Measurements from ENCODE around the gene TARM1. TPM values are rescaled to one million over a fixed set of nuclear protein-coding genes. Genes with fewer than 3 reads are reported as not detected.

Gene TARM1
- total RNA-seq, 4 donors from 2014 or later: not detected

DNA sequence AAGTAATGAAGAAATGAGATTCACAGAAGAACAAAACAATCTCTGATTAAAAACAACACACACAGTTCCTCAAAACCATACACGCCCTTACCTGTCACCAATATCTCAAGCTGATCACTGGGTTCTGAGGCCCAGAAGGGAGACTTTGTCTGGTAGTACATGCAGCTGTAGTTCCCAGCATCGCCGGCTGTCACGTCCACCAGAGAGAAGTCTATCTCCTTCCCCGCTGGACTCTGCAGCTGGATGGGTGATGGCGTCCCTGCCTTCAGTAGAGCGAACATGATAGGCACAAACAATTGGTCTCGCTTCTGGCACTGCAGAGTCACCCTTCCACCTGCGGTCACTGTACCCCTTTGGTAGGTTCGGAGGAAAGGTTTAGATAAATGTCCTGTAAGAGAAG, 7.3 kb downstream of the TARM1 start:
- TF ChIP-seq, protein P1, sequence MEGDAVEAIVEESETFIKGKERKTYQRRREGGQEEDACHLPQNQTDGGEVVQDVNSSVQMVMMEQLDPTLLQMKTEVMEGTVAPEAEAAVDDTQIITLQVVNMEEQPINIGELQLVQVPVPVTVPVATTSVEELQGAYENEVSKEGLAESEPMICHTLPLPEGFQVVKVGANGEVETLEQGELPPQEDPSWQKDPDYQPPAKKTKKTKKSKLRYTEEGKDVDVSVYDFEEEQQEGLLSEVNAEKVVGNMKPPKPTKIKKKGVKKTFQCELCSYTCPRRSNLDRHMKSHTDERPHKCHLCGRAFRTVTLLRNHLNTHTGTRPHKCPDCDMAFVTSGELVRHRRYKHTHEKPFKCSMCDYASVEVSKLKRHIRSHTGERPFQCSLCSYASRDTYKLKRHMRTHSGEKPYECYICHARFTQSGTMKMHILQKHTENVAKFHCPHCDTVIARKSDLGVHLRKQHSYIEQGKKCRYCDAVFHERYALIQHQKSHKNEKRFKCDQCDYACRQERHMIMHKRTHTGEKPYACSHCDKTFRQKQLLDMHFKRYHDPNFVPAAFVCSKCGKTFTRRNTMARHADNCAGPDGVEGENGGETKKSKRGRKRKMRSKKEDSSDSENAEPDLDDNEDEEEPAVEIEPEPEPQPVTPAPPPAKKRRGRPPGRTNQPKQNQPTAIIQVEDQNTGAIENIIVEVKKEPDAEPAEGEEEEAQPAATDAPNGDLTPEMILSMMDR (IDR thresholded peaks at IDR 0.05; ENCODE audit: low read depth): no peak

DNA sequence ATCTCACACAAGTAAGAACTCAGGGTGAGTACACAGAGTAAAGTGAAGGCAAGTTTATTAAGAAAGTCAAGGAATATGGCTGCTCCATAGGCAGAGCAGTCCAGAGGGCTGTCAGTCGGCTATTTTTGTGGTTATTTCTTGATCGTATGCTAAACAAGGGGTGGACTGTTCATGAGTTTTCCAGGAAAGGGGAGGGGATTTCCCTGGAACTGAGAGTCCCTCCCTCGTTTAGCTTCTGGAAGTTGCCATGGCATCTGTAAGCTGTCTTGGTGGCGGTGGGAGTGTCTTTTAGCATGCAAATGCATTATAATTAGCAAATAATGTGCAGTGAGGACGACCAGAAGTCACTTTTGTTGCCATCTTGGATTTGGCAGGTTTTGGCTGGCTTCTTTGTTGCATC, 11.7 kb downstream of the TARM1 start:
- TF ChIP-seq, protein P1 (IDR thresholded peaks at IDR 0.05; ENCODE audit: low read depth): no peak

DNA sequence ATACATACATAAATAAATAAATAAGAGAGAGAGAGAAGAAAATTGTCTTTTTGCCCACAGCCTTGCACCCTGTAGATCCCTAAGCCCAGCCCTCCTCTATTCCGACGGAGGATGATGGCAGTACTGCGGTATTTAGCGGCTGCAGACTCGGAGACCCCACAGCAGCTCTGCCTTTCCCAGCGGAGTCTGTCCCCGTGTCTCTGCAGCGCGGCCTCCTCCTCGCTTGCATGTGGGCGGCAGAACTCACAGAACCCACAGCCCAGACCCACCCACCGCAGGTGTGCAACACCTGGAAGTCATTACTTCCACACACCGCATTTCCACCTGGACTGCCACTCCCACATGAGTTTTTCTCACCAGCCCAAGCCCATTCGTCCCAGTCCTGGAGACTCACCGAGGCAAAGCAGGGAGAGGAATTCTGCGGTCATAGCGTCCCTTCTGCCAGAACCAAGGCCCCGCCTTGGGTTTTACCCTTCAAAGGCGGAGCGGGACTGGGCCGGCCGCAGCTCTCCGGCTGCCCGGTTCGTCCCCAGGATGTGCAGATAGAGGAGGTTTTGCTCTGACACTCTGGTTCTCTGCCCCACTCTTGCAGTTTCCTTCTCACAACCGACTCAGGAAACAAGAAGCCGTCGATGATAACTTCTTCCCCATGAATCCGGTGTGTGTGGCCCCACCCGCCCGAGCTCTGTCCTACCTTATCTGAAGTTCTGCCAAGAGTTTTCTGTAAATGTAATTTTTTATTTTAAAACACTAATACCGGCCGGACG, 17.6 kb downstream of the TARM1 start, which contains the start of gene VSTM1:
VSTM1 (minus strand) TSS at position 548 of the 767 bp plus-strand sequence; CDS start at position 428, 120 bp downstream.
- TF ChIP-seq, protein P1 (IDR thresholded peaks at IDR 0.05; ENCODE audit: low read depth): no peak

DNA sequence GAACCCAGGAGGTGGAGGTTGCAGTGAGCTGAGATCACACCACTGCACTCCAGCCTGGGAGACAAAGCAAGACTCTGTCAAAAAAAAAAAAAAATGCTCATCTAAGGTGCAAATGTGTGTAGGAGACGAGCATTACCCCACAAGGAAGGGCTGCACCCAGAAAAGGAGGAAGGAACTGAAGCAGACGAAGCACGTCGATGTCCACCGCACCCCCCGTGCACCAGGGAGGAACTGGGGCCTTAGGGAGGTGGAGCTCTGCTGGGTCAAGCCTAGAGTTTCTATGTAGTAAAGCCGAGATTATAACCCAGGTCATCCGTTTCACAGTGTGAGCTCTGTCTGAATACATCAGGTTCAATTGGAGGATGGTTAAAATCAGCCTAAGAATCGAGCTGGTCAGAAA, 18.5 kb downstream of the TARM1 start:
- TF ChIP-seq, protein P1 (IDR thresholded peaks at IDR 0.05; ENCODE audit: low read depth): no peak

DNA sequence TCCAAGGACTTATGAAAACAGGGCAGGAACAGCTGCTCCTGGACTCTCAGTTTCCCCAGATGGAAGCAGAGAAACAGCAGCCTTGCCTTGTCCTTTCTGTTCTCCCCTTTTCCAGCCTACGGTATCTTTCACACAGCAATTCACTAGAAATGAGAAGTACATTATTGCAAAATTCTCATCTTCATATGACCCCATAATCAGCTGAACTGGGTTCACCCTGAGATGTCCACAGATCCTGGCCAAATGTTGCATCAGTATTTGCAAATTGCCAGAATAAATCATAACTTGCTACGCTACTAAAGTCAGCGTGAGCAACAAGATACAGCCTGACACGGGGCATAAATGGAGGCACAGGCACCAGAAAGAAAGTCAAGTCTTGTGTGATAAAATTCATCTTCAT, 33.5 kb downstream of the TARM1 start:
- TF ChIP-seq, protein P1 (IDR thresholded peaks at IDR 0.05; ENCODE audit: low read depth): no peak

DNA sequence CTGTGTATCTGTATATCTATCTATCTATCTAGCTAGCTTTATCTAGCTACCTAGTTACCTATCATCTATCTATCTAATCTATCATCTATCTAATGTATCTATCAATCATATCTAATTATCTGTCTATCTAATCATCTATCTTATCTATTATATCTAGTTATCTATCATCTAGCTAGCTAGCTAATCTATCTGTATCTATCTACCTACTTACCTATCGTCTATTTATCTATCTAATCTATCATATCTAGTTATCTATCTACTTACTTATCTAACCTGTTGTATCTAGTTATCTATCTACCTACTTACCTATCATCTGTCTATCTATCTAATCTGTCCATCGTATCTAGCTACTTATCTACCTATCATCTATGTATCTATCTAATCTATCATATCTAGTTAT, 35.4 kb downstream of the TARM1 start:
- TF ChIP-seq, protein P1 (IDR thresholded peaks at IDR 0.05; ENCODE audit: low read depth): no peak

DNA sequence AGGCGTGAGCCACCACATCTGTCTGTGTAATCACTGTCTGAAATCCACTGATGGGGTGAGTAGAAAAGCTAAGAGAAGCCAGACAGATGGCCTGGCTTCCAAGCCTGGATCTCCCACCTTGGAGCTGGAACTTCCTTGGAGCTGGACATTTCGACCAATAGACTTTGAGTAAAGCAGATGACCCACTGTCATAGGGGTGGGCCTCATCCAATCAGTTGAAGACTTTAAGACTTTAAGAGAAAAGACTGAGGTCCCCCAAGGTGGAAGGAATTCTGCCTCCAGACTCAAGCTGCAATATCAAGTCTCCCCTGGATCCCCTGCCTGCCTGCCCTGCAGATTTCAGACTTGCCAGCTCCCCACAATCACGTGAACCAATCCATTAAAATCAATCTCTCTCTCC, 38.2 kb downstream of the TARM1 start:
- TF ChIP-seq, protein P1 (IDR thresholded peaks at IDR 0.05; ENCODE audit: low read depth): no peak
